Measurements from ENCODE around the gene TMEM63A.

TMEM63A gene

DNA sequence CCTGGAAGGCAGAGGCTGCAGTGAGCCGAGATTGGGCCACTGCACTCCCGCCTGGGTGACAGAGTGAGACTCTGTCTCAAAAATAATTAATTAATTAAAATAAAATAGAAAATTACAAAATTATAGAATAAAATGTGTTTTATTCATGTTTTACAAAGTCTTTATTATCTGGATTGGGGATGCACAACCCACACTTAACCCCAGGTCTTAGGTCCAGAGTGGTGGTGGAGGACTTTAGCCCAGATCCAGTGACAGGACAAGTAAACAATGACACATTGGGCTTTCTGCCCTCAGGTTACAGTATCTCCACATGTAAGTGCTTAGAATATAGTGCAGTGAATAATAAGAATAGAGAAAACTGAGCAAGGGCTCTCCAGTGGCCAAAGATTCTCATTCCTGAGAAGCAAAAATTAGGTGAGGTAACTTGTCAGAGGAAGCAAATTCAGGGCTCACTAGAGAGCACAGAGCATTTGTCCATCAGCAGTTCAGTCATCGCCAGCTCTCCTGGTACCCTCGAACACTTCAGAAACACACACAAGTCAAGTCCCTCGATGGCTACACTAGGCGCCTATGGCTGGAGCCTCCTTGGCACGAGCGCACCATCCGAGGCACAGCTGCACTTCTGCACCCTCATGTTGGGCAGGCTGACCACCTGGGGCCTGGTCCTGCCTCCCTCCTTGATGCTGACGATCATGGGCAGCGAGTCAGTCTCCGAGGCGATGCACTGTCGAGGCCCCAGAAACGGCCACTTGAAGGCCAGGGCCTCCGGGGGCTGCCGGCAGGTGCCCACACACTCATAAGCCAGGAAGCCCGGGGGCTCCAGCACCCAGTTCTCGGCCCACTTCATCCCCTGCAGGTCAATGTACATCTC is 4.2 kb upstream of the TMEM63A start:
- DNase-seq (ENCODE audit: low read depth in 2 of 3, low spot score in 1 of 3) = no peak

GRCh38 chr1:225885336-225885735 is 3.2 kb upstream of the TMEM63A start:
- DNase-seq (ENCODE audit: low read depth in 2 of 3, low spot score in 1 of 3) = no peak

- no peak for DNase-seq (ENCODE audit: low read depth in 2 of 3, low spot score in 1 of 3)
These were observed 1.6 kb upstream of the TMEM63A start for GRCh38 chr1:225883616-225884265.

GRCh38 chr1:225882694-225883615 is 775 bp upstream of the TMEM63A start:
- peak in 1 of 3 donors; percentile 31 for DNase-seq (ENCODE audit: low read depth in 2 of 3, low spot score in 1 of 3)

GRCh38 chr1:225881081-225881958 is 860 bp downstream of the TMEM63A start:
- DNase-seq (ENCODE audit: low read depth in 2 of 3, low spot score in 1 of 3) = peak in 2 of 3 donors; percentile 21 to 36

DNA sequence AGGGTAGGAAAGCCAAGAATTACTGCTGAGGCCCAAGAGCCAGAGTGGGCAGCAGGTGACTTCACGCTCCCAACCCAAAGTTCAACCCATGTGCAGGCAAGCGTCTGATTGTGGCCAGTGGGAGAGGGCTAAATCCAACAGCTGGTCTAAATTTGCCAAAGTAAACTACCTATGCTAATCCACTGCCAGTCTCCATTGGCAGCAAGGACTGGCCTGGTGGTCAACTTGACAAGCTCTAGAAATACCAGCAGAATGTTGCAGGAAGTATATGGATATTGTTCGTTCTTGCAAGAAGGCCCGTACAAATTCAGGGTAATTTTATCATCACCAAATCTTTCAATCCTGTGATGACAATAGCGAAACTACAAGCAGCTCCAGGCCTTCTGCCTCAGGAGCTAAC is 1.5 kb downstream of the TMEM63A start:
- DNase-seq (ENCODE audit: low read depth in 2 of 3, low spot score in 1 of 3) = no peak

- DNase-seq (ENCODE audit: low read depth in 2 of 3, low spot score in 1 of 3) = no peak
These were observed 2.0 kb downstream of the TMEM63A start for GRCh38 chr1:225880222-225880588.

DNA sequence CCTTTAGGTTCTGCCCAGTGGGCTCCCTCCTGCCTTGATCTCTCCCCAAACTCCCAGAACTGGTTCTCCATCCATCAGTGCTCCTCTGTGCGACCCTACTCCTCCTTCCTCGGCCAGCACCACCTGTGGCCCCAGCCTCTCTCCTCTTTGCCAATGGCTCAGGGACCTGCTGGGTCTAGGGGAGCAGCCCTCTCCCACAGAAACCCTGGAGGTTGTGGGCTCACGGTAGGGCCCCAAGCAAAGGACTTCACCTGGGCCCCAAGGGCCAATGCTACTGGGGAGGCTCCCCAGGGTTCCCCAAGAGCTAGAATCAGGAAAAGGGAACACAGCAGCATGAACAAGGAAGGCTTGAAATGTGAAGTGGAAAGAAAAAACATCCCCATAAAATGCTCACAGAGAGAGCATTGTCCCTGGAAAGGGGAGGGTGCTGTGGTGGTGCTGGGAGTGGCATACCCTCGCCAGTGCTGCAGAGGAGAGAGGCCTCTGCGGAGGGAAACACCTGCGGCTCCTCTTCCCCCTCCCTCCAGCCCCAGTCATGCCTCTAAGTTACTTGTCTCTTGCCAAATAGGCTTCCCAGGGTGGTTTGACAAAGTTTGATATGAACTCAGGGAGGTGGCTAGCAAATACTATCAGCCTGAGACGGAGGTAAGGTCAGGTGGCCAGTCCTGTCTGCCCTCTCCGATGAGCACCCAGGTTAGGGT is 2.5 kb downstream of the TMEM63A start:
- no peak for DNase-seq (ENCODE audit: low read depth in 2 of 3, low spot score in 1 of 3)

DNA sequence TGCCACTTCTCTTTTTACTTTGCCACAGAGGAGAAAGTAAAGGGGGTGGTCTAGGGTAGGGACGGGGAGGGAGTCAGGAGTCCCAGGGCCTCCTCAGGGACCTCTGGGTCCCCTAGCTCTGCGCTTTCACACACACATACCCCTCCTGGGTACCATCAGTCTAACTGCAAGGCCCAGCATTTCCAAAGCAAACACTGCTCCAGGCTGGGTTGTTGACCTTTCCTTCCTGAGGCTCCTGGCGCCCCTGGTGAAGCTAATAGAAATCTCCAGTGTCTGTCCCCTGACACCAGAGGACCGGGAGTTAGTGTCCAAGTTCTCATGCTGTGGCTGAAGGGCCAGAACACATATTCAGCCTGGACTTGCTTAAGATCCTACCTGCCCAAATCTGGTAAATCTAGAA is 3.9 kb downstream of the TMEM63A start:
- DNase-seq (ENCODE audit: low read depth in 2 of 3, low spot score in 1 of 3) = no peak

GRCh38 chr1:225877580-225877979 is 4.6 kb downstream of the TMEM63A start:
- DNase-seq (ENCODE audit: low read depth in 2 of 3, low spot score in 1 of 3) = no peak

- no peak for DNase-seq (ENCODE audit: low read depth in 2 of 3, low spot score in 1 of 3)
These were observed 5.2 kb downstream of the TMEM63A start for GRCh38 chr1:225876900-225877510.

GRCh38 chr1:225875044-225875815 is 7.0 kb downstream of the TMEM63A start:
- DNase-seq (ENCODE audit: low read depth in 2 of 3, low spot score in 1 of 3) = no peak

DNA sequence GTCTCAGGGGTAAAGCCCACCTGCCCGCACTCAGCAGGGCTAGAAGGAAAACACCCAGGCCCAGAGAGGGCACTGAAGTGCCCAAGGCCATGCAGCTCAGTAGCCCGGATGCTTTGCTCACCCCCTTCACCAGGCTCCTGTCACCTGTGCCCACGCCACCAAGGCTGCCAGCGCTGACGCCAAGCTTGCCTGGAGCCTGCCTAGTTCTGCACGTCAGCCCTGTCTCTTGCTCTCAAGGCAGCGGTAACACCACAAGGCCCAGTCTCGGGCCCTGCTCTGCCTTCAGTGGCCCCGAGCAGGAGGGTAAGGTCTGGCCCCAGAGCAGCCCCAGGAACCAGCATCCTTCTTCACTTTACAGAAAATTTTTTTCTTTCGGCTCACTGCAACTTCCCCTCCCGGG is 7.7 kb downstream of the TMEM63A start:
- no peak for DNase-seq (ENCODE audit: low read depth in 2 of 3, low spot score in 1 of 3)

GRCh38 chr1:225873281-225873850 is 8.8 kb downstream of the TMEM63A start:
- no peak for DNase-seq (ENCODE audit: low read depth in 2 of 3, low spot score in 1 of 3)

DNA sequence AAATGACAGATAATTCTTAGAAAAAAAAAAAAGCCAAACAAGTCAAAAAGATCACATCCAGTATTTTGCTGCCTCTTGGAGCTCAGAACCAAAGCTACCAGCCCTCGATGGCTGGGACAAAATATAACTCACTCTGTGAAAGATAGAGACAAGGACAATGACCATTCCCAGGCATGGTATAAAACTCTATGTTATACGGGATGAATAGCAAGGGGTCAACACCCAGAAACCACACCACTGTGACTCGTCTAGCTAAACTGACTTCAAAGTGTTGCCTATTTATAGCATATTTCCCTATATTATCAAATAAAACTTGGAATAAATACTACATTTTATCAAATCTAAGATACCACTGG is 10.1 kb downstream of the TMEM63A start:
- DNase-seq (ENCODE audit: low read depth in 2 of 3, low spot score in 1 of 3) = no peak

GRCh38 chr1:225871359-225872074 is 10.7 kb downstream of the TMEM63A start:
- no peak for DNase-seq (ENCODE audit: low read depth in 2 of 3, low spot score in 1 of 3)

DNA sequence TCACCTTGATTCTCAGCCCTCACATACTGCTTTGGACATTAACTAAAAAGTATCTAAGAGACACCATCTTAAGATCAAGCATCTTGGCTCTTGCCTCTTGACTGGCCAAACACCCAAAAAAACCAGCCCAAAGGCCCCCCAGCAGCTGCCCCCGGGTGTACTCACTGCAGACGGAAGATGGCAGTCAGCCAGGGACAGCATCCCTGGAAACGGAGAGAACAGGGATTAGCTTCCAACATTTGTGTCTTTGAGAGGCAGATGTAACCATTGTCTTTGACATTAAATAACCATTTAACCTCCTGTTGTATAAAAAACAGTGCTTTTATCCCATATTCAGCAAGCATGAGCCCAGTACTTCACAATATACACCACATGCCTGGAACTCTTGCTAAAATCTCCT is 11.3 kb downstream of the TMEM63A start:
- no peak for DNase-seq (ENCODE audit: low read depth in 2 of 3, low spot score in 1 of 3)
